Fibroblast of villous mesenchyme (primary cell): Measurements from ENCODE around the gene MYLIP. TPM values are rescaled to one million over a fixed set of nuclear protein-coding genes. Genes with fewer than 3 reads are reported as not detected.

Experiments
- DNase-seq: peaks from one replicate; pipeline ENCODE4 v3.0.0-alpha.2; 2010; ENCODE audit warnings: low read depth
- H3K4me3 ChIP-seq: 2 replicates; pipeline ENCODE4 v1.5.1; 2011; ENCODE audit warnings: low read depth, mild to moderate bottlenecking, low read length
- total RNA-seq: library from RNA; depleted of rRNA; stranded (reverse); fragments of >200 nt; gene quantifications from 2 replicates; pipeline ENCODE4 v1.2.3, GENCODE V29; 2012
- TF ChIP-seq, protein P1 (sequence below): IDR thresholded peaks from 2 replicates; pipeline ENCODE4 v1.5.1; 2012; ENCODE audit warnings: low read depth, mild to moderate bottlenecking, low read length; ENCODE audit not compliant: insufficient read depth

MYLIP gene
- total RNA-seq, 1 donor: 31.5 TPM

DNA sequence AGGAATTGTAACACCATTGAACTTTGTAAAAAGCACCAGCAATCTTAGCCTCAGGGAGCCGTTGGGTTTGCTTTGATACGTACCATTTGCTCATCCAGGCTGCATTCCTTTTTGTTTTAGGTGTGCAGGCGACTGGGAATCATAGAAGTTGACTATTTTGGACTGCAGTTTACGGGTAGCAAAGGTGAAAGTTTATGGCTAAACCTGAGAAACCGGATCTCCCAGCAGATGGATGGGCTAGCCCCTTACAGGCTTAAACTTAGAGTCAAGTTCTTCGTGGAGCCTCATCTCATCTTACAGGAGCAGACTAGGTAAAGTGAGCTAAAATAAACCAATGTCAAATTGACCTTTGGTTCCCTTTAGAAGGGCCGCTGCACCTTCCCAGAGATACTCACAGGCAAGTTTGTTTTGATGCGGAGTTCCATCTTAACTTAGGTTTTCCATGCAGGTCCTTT is 1.6 kb downstream of the MYLIP start:
- DNase-seq: no peak
- TF ChIP-seq, protein P1, sequence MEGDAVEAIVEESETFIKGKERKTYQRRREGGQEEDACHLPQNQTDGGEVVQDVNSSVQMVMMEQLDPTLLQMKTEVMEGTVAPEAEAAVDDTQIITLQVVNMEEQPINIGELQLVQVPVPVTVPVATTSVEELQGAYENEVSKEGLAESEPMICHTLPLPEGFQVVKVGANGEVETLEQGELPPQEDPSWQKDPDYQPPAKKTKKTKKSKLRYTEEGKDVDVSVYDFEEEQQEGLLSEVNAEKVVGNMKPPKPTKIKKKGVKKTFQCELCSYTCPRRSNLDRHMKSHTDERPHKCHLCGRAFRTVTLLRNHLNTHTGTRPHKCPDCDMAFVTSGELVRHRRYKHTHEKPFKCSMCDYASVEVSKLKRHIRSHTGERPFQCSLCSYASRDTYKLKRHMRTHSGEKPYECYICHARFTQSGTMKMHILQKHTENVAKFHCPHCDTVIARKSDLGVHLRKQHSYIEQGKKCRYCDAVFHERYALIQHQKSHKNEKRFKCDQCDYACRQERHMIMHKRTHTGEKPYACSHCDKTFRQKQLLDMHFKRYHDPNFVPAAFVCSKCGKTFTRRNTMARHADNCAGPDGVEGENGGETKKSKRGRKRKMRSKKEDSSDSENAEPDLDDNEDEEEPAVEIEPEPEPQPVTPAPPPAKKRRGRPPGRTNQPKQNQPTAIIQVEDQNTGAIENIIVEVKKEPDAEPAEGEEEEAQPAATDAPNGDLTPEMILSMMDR: no peak
- H3K4me3 ChIP-seq: peak overlapping the region; percentile 86

DNA sequence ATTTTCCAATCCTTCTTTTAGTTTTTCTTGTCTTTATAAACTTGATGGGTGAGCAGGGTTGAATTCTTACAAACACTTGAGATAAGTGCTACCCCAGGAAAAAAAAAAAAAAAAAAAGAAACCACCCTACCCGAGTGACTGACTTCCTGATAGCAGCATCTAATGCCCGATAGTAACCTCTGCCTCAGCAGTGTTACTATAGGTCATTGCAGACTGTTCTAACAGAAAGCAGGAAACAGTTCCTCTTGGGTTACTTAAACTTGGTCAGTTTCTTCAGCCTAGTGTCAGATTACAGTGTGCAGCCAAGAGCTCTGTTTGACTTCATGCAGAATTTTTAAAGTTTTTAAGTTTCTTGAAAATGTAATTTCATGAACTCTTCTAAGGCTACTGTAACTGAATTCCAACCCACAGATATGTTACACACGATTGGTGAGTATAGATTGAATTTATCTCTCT is 2.1 kb downstream of the MYLIP start:
- TF ChIP-seq, protein P1: no peak
- peak; percentile 88 for DNase-seq
- peak overlapping the region; percentile 86 for H3K4me3 ChIP-seq

DNA sequence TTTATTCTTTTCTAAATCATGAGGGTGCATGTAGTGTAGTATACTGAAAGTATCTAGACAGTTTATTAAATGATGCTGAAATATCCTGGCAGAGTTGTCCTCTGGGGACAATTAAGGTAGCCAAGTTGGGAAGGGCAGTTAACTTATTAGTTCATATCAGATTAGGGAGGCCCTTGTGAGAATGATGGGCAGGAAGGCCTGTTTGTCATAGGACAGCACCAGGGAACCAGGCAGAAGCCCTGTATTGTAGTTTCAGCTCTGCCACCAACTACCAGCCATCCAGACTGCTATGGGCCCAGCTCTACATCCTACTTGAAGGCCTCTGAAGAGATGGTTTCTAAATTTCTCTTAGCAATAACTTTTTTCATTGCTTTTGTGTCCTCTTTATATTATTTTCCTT is 4.0 kb downstream of the MYLIP start:
- TF ChIP-seq, protein P1: no peak
- no peak for DNase-seq
- H3K4me3 ChIP-seq: no peak overlapping the region

DNA sequence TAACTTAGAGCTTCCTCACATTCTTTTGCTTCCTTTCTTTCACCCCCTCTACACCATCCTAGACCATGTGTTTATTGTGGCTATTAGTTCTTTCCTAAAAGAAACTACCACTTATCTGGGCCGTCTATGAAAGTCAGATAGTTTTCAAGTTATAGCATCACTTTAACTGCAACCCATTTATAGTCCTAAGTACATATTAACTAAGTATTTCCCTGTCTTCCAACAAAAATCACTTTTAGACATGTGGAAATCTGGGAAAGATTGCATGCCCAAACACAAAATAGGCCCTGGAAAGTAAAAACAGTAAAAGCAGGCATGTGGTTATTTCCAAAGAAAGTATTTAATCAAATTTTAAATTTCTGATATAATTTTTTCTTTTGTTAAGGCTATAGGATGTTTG is 5.5 kb downstream of the MYLIP start:
- DNase-seq: no peak
- no peak overlapping the region for H3K4me3 ChIP-seq
- TF ChIP-seq, protein P1: no peak

DNA sequence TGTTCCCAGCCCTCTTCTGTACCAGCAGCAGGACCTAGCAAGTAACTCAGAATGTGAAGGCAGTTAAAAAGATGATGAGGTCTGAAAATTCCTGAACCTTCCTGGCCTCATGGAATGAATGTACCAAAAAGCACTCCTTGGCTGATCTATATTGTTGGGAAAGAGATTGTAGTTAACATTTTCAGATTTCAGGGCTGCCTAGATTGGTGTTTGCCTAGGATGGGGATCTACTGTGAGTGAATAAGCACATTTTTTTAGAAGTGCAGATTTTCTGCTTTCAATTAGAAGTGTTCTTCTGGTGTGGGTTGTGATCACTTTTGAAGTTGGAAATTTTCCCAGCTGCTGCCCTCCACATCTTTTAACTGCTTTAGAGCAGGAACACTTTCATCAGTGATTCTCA is 6.2 kb downstream of the MYLIP start:
- no peak overlapping the region for H3K4me3 ChIP-seq
- TF ChIP-seq, protein P1: no peak
- peak; percentile 6 for DNase-seq

DNA sequence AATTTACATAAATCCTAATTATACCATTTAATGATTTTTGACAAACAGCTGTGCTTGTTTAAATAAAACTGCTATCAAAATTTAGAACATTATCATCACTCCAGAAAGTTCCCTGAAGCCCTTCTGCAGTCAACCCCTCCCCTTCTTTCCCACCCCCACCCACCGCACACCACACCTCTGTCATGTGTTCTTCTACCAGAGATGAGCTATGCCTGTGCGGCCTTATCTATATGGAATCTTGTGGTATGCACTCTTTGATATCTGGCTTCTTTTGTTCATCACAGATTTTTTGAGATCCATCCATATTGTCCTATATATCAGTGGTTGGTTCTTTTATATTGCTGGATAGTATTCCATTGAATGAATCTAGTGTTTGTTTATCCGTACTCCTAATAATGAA is 7.2 kb downstream of the MYLIP start:
- no peak overlapping the region for H3K4me3 ChIP-seq
- TF ChIP-seq, protein P1: no peak
- no peak for DNase-seq
